HG03064 (cell line): ENCODE measurements around the gene ZDHHC8.

Experiments used
- ATAC-seq: cut with Tn5 transposase; IDR thresholded peaks from one replicate; pipeline ENCODE4 v1.9.1; 2021; ENCODE audit warnings: low read depth; ENCODE audit not compliant: unreplicated experiment

The ZDHHC8 gene

DNA sequence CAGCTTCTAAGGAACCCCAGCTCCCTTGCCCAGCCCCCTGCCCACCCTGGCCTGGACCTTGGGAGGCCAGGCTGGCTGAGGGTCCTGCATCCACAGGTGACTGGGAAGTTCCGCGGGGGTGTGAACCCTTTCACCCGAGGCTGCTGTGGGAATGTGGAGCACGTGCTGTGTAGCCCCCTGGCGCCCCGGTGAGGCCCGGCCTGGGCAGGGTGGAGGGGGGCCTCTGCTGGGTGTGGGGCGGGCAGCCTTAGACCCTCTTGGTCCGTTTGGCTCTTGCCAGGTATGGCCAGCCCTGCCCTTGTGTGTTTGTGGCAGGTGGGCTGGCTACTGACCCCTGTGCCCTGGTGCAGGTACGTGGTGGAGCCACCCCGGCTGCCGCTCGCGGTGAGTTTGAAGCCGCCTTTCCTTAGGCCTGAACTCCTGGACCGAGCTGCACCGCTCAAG is 8.9 kb downstream of the ZDHHC8 start:
- ATAC-seq, result no peak

DNA sequence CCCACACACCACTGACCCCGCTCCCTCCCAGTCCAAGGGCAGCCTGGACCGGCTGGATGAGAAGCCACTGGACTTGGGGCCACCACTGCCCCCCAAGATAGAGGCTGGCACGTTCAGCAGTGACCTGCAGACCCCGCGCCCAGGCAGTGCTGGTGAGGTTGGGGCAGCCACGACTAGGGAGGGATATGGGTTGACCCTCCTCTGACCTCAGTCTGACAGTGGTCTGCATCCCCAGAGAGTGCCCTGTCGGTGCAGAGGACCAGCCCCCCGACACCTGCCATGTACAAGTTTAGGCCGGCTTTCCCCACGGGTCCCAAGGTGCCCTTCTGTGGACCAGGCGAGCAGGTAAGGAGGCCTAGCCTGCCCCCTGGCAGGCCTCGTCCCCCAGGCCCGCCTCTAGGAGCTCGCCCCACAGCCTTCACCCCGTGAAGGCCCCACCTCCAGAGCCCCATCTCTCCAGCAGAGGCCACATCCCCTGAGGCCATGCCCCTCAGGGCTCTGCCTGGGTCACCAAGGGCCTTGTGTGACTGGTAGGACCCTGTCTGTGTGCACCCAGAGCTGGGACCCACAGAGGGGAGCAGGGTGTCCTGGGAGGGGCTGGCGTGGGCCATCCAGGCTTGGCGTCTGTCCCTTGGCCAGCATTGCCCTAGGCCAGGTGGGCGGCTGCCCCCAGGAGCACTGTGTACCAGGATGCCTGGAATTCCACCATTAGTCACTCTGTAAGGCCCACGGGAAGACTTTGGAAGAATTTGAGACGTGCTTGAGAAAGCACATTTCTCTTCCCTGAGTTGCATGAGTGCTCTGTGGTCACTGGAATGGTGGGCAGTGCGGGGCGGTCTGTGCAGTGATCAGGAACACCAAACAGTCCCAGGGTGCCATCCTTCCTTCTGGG is 9.8 kb downstream of the ZDHHC8 start:
- ATAC-seq, result no peak

DNA sequence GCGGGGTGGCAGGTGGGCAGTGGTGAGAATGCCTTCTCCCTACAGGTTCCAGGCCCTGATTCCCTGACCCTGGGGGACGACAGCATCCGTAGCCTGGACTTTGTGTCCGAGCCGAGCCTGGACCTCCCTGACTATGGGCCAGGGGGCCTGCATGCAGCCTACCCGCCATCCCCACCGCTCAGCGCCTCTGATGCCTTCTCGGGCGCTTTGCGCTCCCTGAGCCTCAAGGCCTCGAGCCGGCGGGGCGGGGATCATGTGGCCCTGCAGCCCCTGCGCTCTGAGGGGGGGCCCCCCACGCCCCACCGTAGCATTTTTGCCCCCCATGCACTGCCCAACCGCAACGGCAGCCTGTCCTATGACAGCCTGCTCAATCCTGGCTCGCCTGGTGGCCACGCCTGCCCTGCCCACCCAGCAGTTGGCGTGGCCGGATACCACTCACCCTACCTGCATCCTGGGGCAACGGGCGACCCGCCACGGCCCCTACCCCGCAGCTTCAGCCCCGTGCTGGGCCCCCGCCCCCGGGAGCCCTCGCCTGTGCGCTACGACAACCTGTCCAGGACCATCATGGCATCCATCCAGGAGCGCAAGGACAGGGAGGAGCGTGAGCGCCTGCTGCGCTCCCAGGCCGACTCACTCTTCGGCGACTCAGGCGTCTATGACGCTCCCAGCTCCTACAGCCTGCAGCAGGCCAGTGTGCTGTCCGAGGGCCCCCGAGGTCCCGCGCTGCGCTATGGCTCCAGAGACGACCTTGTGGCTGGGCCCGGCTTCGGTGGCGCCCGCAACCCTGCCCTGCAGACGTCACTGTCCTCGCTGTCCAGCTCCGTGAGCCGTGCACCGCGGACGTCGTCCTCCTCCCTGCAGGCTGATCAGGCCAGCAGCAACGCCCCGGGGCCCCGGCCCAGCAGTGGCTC is 11.4 kb downstream of the ZDHHC8 start:
- no peak for ATAC-seq

DNA sequence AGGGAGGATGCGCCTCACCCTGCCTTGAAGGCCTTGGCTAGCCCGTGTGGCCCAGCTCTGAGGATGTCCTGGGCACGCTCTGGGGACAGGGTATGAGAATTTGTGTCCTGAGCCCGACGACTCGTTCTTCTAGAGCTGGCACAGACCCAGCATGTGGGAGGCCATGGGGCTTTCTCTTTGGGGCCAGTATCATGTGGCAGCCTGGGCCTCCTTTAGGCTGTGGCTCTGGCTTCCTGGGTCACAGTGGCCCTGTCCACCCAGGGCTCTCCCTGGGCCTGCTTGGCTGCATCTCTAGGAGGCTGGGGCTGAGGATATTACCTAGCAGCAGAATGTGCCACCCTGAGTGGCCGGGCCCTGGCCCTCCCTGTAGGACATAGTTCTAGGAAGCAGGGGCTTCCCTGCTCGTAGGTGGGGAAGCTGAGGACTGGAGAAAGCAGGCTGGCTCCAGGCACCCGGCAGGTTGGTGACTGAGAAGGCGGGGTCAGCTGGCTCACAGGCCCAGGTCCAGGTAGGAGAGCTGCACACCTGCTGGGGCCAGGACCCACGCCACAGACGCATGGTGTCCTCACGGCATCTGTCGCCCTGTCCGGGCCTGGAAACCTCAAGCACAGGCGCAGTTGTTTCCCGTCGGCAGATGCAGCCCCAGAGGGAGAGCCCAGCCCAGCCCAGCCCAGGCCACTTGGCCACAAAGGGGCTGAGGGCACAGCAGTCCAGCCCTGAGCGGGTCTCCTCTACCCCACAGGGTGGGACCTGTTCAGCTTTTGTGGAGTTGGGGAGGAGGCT is 12.5 kb downstream of the ZDHHC8 start:
- no peak for ATAC-seq

DNA sequence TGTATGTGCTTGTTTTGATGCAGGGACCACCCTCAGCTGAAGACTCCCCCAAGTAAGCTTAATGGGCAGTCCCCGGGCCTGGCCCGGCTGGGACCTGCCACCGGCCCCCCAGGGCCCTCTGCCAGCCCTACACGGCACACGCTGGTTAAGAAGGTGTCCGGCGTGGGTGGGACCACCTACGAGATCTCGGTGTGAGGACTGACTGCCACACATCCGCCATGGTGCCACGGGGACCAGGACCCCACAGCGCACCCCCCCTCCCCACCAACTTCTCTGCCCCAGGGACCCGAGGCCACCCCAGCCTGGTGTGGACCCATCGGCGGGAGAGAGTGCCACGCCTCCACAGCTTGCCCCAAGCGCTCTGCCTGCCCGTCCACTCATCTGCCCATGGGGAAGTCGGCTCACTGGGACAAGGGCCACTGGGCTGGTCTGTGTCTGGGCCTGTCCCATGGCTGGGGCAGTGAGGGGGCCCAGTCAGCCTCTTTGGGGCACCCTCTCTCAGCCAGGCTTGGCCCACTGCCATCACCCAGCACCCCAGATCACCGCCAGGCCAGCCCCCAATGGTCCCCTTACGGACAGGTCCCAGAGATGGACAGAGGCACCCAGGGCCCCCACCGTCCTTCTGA is 13.7 kb downstream of the ZDHHC8 start:
- ATAC-seq, result no peak

DNA sequence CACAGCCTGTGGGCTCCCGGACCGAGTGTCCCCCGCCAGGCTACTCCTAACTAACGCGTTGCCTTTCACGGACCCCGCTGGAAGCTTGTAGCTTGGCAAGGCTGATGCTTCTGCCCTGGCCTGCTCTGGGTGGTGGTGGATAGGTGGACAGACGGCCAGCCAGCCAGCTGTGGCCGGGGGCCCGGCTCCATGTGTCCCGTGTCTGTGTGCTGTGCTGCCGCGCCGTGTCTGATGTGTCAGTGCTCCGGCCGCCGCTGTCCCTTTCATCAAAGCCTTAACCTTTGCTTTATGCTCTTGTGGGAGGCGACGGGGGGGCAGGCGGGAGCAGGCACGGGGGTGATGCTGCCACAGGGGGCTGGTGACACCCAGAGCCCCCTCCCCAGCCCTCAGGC is 14.2 kb downstream of the ZDHHC8 start:
- ATAC-seq, result no peak

DNA sequence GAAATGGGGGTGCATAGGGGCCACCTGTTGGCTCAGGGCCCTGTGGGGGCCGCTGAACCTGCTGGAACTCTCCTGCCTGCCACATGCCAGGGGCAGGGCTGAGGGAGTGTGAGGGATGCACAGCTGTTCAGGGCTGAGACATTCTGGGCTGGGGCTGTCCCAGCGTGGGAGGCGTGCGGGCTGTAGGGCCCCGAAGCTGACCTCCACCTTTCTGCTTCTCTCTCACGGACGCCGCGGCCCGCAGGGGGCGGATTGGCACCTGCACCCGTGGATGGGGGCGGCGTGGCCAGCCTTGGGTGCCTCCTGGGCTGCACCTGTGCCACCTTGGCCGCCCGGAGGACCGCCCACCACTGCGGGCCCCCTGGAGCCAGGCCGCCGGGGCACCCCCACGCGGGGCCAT is 15.2 kb downstream of the ZDHHC8 start:
- ATAC-seq, result no peak

DNA sequence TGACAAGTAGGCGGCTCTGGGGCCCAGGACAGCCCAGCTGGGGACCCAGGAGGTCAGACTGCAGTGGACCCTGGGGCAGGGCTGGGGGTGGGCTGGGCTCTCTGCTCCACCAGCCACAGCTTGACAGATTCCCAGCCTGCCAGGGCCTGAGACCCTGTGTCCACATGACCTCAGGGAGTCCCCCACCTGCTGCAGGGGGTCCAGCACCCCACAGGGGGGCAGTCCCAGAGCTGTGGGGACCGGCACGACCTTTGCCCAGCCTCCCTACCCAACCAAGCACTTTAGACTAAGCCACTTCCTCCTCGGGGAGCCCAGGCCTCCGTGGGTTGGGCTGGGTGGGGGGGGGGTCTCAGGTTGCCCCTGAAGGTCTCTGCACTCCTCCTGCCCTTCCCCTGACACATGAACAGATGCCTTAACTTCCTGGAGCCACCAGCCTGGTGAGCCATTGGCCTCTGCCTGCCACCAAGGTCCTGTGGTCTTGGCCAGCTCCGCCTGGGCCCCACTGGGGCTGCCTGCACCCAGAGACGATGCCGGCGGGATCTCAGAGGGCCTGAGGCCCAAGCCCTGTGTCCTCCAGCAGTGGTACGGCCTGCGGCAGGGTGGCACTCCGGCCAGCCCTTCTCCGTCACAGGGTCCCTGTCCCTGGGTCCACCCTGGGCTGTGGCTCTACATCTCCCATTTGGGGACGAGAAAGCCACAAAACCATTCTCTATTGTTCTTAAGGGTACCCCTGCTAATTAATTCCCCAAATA is 15.8 kb downstream of the ZDHHC8 start:
- no peak for ATAC-seq

DNA sequence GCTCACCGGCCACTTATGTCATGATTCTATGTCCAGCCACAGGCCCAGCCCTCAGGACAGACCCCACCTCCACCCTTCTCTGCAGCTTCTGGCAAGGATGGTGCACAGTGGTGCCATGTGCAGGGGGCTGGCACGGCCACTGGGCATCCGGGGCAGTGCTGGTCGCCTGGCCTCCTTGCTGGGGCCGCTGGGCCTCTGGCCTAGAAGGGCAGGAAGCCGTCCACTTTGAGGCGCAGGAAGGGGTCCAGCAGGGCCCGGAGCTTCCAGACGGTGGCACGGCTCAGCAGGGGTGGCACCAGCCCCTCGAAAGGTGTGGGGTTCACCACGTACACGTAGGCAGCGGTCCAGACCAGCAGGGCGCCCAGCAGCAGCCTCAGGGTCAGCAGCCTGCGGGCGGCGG is 16.8 kb downstream of the ZDHHC8 start:
- ATAC-seq, result no peak

DNA sequence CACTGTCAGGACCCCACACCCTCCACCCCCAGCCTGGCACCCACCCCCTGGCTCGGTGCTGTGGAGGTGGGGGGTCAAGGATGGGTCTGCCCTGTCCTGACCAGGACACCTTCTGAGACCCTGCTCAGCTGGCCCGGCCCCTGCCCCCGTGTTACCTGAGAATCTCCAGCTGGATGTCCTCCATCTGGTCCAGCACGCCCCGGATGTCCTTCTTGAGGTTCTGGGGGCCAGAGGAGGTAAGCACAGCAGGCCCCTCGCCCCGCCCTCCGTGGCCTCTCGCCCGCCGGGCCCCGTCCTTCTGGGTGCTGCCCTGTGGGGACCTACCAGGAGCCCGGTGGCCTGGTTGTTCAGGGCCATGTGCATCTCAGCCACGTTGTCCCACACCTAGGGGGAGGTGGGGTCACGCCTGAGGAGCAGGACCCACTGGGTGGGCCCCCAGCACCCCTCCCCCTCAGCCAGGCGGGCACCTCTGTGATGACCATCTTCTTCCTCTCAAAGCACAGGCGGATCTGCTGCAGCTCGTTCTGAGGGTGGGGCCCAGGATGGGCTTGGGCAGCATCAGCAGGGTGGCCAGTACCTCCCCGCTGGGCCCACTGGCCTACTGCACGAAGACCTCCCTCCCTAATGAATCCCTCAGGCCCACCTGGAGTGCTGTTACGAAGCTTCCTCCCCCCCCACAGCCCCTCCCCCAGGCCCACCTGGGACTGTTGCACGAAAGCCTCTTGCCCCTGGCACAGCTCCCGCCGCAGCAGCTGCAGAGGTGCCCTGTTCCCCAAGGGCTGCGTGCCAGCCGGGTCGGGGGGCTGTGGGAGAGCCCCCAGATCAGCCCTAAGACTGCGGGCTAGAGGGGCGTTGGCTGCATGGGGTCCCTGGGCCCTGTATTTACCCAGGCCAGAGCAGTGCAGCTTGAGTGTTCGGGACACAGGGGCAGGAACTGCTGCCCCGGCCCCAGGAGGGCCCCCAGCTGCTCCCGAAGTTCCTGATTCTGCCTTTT is 17.9 kb downstream of the ZDHHC8 start:
- ATAC-seq, result no peak

DNA sequence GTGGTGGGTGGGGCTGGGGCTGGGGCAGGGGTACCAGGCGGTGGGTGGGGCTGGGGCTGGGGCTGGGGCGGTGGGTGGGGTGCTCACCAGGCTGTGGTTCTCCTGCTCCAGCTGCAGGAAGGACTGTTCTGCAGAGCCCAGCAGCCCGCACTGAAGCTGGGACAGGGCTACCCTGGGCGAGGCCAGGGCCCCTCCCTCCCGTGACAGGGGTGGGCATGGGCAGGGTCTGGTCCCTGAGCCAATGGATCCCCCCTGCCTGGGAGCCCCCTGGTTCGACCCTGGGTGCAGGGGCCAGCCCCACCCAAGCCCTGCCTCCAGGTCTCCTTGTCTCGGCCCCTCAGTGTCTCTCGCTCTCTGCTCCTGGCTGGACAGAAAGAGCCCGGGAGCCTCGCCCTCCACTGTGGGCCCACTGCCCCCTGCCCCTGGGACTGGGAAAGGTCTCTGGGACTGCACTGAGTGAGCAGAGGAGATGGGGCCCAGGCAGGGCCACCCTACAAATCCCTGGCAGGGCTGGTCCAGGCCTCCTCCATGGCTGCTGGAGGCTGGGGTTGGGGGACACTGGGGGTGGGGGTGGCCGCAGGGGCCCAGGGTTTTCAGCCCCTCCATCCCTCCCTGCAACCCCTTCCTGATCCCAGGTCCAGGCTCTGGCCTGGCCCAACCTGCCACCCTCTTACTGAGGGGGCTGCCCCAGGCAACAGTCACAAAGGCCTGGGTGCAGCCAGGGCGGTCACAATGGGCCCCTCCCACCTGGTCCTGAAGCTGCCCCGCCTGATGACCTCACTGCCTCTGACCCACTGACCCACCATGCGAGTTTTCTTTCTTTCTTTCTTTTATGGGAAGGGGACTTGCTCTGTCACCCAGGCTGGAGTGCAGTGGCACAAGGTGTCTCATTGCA is 19.0 kb downstream of the ZDHHC8 start, which contains the start of gene CCDC188:
Gene CCDC188 (minus strand): TSS at position 675 of the 895 bp plus-strand sequence. CDS start 69 bp downstream, at position 606.
- ATAC-seq, result no peak

DNA sequence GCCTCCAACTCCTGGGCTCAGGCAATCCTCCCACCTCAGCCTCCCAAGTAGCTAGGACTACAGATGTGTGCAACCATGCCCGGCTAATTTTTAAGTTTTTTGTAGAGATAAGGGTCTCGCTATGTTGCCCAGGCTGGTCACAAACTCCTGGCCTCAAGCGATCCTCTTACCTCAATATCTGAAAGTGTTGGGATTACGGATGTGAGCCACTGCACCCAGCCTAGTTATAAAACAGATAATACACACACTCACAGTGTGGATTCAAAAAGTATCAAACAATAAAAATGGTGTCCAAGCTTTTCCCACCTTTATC is 19.6 kb downstream of the ZDHHC8 start:
- no peak for ATAC-seq

DNA sequence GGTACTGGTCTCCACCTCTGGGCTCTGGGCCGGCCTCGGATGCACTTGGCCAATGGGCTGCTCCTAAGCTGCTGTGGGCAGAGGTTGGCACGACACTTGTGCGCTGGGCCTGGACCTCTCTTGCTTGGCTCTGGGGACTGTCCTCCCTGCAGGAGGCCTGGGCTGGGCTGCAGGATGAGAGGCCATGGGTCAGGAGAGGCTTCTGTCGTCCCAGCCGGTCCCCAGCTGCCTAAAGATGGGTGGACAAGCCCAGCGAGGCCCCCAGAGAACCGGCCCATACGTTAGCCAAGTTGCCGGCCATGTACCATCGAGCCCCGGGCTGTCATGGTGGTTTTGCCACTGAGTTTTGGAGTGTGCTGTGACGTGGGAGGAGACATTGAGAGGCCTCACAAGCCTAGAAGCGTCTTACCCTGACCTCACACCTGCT is 20.9 kb downstream of the ZDHHC8 start:
- no peak for ATAC-seq

DNA sequence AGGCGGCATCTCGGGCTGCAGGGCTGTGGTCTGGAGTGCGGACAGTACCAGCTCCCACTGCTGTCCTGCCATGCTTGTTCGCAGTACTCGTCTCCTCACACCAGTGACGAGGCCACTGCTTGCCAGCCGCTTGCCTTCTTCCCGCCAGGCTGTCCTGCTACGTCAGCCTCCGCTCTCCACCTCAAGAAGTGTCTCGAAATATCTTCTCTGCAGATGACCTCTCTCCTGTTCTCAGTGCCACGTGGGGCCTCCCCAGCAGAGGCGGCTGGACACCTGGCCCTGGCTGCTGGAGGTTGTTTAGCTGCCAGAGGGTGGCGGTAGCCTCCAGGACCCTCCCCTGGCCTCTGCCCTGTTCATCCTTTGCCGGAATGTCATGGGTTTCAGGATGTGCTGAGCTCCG is 22.3 kb downstream of the ZDHHC8 start:
- ATAC-seq, result no peak

DNA sequence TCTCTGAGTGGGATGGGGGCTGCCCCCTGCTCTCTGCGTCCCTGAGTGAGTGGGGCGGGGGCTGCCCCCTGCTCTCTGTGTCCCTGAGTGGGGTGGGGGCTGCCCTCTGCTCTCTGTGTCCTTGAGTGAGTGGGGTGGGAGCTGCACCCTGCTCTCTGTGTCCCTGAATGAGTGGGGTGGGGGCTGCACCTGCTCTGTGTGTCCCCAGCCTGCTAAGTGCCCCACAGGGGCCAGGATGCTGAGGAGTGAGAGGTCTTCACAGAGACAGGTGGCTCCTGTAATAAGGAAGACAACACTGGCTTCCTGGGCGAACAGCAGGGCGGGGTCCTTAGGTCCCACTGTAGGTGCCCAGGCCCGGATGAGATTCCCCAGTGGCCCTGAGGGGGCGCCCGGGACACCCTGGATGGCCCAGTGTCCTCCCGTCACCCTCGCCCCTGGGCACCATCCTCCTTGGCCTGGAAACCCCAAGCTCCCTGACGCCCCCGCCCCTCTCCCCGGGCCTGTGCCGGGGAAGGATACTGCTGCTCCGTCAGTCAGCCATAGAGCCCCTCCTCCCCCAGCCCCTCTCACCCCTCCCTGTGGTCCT is 23.1 kb downstream of the ZDHHC8 start:
- ATAC-seq, result no peak

DNA sequence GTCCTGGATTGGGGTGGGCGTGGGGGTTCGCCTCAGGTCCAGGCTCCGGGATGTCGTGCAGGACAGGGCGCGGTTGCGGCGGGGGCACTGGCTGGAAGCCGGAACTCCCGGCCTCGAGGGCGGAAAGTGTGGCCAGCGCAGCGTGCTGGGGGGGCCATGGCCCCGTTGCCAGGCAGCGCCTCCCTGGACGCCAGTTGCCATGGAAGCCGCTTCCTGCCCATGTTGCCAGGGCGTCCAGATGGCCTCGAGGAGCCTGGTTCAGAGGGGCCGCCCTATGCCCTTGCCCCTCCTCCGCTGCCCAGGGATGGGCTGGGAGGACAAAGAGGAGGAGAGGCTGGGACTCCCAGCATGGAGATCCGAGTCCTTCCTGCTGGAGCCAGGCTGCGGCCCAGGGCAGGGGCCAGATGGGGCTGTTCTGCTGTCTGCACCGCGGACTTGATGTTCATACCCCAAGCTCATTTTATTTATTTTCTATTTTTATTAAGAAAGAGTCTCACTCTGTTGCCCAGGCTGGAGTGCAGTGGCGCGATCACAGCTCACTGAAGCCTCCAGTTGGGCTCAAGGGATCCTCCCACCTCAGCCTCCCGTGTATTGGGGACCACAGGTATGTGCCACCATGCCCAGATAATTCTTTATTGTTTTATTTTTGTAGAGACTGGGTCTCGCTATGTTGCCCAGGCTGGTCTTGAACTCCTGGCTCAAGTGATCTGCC is 23.9 kb downstream of the ZDHHC8 start:
- no peak for ATAC-seq

DNA sequence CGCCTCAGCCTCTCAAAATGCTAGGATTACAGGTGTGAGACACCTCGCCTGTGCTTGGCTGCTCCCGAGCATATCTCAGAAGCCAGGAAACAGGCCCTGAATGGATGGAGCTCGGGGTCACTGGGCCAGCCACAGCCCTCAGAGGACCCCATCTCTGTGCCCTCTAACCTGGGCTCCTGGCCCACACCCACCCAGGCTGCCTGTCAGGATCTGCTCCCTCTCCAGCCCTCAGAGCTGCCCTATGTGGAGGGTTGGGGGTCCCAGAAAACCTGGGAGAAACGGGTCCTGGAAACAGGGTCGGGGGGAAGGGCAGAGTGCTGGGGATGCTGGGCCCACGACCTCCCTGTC is 24.4 kb downstream of the ZDHHC8 start:
- no peak for ATAC-seq
